Small intestine (tissue), 7 donors: Measurements from ENCODE around the gene NOD1. TPM values are rescaled to one million over a fixed set of nuclear protein-coding genes. Genes with fewer than 3 reads are reported as not detected.

Experiments
- DNase-seq, 2 donors: peaks; one replicate each; pipeline versions ENCODE4 v3.0.0 to v3.0.0-alpha.2; 2013
- FAIRE-seq: peaks from 2 replicates; lab custom pipeline; 2012; peaks lifted over from hg19 to GRCh38; lab: Jason Lieb, UNC
- H3K27ac ChIP-seq, 3 donors: one replicate each; pipeline ENCODE4 v1.5.1; 2013; ENCODE audit warnings: low read length in 2 of 3, mild to moderate bottlenecking in 2 of 3, control low read depth in 1 of 3, inconsistent platforms in 1 of 3, low read depth in 1 of 3, moderate library complexity in 1 of 3
- H3K27me3 ChIP-seq, 3 donors: one replicate each; pipeline ENCODE4 v1.6.1; 2013; ENCODE audit warnings: low read length in 3 of 3, inconsistent platforms in 1 of 3; ENCODE audit not compliant: control insufficient read depth in 3 of 3, insufficient read depth in 3 of 3
- H3K36me3 ChIP-seq, 3 donors: one replicate each; pipeline ENCODE4 v1.6.1; 2013; ENCODE audit warnings: low read length in 3 of 3, inconsistent platforms in 1 of 3, low read depth in 1 of 3, mild to moderate bottlenecking in 1 of 3, moderate library complexity in 1 of 3; ENCODE audit not compliant: control insufficient read depth in 3 of 3, insufficient read depth in 2 of 3
- H3K4me1 ChIP-seq, 3 donors: one replicate each; pipeline ENCODE4 v1.6.1; 2013; ENCODE audit warnings: low read length in 2 of 3, inconsistent platforms in 1 of 3, low read depth in 1 of 3, mild to moderate bottlenecking in 1 of 3, moderate library complexity in 1 of 3; ENCODE audit not compliant: control insufficient read depth in 3 of 3, insufficient read depth in 2 of 3
- H3K4me3 ChIP-seq, 3 donors: one replicate each; pipeline ENCODE4 v1.5.1; 2013; ENCODE audit warnings: low read length in 3 of 3, control low read depth in 1 of 3, inconsistent platforms in 1 of 3, low read depth in 1 of 3, mild to moderate bottlenecking in 1 of 3, moderate library complexity in 1 of 3
- H3K9me3 ChIP-seq, 2 donors: one replicate each; pipeline ENCODE4 v1.6.1; 2013; ENCODE audit warnings: low read depth in 1 of 2, low read length in 1 of 2; ENCODE audit not compliant: control insufficient read depth in 2 of 2, insufficient read depth in 1 of 2
- WGBS, 3 donors: extraction: QIAGEN DNeasy Blood & Tissue Kit; methylation state at CpG; one replicate each; pipeline ENCODE4 v1.1.7; 2013; 5-methylcytosine and 5-hydroxymethylcytosine counted together
- polyA plus RNA-seq, 4 donors: library from polyadenylated mRNA; stranded (reverse) in 3 of 4; unstranded in 1 of 4; fragments of 200-250 nt in 3 of 4; fragments of 120-200 nt in 1 of 4; gene quantifications; one replicate each; pipeline versions ENCODE4 v1.2.1 to v1.2.3, GENCODE V29; 2013
- donor health status: healthy with polysubstance abuse.
- donor health status: control.
- donor health status: control.
- donor health status: Bipolar disorder and iron deficiency.
- donor health status: healthy.

Gene NOD1
- polyA plus RNA-seq, 4 donors: 3.4 to 8.9 (median 5.5) TPM

DNA sequence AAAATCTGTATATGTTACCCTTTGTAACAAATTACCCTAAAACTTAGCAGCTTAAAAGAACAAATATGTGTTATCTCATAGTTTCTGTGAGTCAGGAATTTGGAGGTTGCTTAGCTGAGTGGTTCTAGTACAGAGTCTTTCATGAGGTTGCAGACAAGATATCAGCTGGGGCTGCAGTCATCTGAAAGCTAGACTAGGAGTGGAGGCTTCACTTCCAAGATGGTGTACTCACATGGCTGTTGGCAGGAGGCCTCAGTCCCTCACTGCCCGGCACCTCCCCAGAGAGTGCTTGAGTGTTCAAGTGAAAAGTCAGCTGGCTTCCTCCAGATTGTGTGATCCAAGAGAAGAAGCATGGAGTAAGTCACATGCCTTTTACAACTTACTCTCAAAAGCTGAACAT is 42.9 kb upstream of the NOD1 start:
- Histone ChIP-seq H3K4me3 (no peak overlapping the region), H3K27ac (peak overlapping the region in 2 of 3 donors; percentile 54 to 88), H3K4me1 (peaks cover 2 to 62% (median 16%) of the 10 kb centered on the region in 3 donors), H3K27me3 (no peaks in the 10 kb centered on the region), H3K9me3 (peaks cover 0 to 2% of the 10 kb centered on the region in 2 donors), H3K36me3 (peaks cover 0 to 5% (median 0%) of the 10 kb centered on the region in 3 donors)
- 40 to 56% (median 41%) methylated on average over 1 of the region's 1 CpG for WGBS, 3 donors
- DNase-seq: peak; percentile 36 to 71
- no peak for FAIRE-seq

DNA sequence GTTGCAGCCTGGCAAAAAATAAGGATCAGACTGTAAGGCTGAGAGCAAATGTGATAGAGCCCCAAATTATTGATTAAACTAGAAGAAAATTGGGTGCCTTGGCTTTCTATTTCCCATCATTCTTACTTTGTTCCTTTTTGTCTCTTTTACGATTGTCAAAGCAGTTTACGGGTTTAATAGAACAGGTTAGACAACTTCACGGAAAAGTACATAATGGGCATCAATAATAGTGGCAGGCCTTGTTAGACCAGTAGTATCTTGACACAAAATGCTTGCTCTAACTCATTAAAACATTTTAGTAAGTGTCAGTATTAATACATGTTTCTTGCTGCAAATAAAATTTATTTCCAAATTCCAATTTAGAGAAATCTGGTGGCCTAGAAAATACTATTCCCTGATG is 40.5 kb upstream of the NOD1 start:
- 15 to 70% (median 37%) methylated on average over 3 of the region's 3 CpGs for WGBS, 3 donors
- Histone ChIP-seq H3K4me1 (peaks cover under 1 to 44% (median 14%) of the 10 kb centered on the region in 3 donors), H3K27ac (no peak overlapping the region), H3K9me3 (peaks cover 0 to 2% of the 10 kb centered on the region in 2 donors), H3K36me3 (peaks cover 0 to 2% (median 0%) of the 10 kb centered on the region in 3 donors), H3K4me3 (no peak overlapping the region), H3K27me3 (no peaks in the 10 kb centered on the region)
- no peak for FAIRE-seq
- DNase-seq: peak; percentile 36 to 54

DNA sequence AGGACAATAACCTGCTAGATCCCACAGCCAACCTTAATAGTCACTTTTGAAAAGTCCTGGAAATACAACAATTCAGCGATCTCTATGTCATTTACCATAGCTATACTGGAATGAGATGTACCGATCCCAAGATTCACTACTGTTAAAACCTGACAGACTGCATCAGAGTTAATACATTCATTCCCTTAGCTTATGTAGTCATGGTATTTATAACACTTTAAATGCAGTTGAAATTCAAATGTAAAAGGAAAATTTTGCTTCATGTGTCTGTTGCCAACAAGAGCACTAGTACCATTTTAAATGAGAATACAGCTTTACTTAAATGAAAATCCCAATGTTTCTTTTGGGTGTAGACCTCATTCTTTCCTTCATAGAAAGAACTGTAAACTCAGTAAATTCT is 37.2 kb upstream of the NOD1 start:
- Histone ChIP-seq H3K27ac (no peak overlapping the region), H3K9me3 (no peaks in the 10 kb centered on the region), H3K27me3 (no peaks in the 10 kb centered on the region), H3K4me1 (peaks cover 0 to 20% (median 8%) of the 10 kb centered on the region in 3 donors), H3K36me3 (no peaks in the 10 kb centered on the region), H3K4me3 (no peak overlapping the region)
- FAIRE-seq (no peak), DNase-seq (no peak)
- WGBS, 3 donors: 97 to 100% (median 100%) methylated on average over 2 of the region's 2 CpGs

DNA sequence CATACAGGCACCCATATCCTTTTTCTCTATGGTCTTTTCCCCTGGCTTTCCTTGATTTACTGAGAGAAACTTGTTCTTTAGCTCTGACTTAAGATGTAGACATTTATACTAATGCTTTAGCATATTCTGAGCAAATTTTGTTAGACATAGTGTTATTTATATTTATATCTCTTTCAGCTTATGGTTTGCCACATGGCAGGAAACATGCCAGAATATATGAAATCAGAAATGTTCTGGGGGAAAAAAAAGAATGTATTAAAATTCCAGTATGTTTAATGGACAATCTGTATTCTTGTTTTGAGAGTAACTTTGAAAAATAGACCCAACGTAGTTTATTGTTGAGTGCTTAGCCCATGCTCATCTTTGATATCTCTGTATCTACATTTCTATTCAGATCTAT is 36.2 kb upstream of the NOD1 start:
- no peak for FAIRE-seq
- no peaks in the 10 kb centered on the region for H3K27me3 ChIP-seq
- no peaks in the 10 kb centered on the region for H3K36me3 ChIP-seq
- WGBS, 3 donors: 92 to 98% (median 96%) methylated on average over 1 of the region's 1 CpG
- peaks cover 0 to 18% (median 5%) of the 10 kb centered on the region in 3 donors for H3K4me1 ChIP-seq
- no peak overlapping the region for H3K27ac ChIP-seq
- no peak overlapping the region for H3K4me3 ChIP-seq
- no peaks in the 10 kb centered on the region for H3K9me3 ChIP-seq
- no peak for DNase-seq

DNA sequence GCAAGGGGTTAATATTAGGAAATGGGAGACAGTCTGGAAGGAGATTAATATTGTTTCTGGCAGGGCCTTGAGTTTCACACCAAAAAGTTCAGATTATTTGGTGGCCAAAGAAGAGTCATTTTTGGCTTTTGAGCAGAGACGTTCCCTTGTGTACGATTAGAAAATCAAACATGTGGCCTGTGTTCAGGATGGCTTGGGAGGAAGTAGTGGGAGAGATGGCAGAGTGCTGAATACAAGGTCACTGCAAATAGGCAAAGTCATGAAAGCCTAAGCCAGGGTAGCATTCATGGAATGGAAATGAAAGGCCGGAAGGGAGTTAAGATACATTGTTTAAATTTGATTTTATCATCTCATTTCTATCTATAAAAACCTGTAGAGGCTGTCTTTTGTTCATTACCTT is 35.6 kb upstream of the NOD1 start:
- no peak for DNase-seq
- Histone ChIP-seq H3K9me3 (no peaks in the 10 kb centered on the region), H3K4me3 (no peak overlapping the region), H3K27ac (no peak overlapping the region), H3K4me1 (peaks cover 0 to 14% (median 5%) of the 10 kb centered on the region in 3 donors), H3K36me3 (no peaks in the 10 kb centered on the region), H3K27me3 (no peaks in the 10 kb centered on the region)
- no peak for FAIRE-seq
- 79 to 93% (median 83%) methylated on average over 3 of the region's 3 CpGs for WGBS, 3 donors

DNA sequence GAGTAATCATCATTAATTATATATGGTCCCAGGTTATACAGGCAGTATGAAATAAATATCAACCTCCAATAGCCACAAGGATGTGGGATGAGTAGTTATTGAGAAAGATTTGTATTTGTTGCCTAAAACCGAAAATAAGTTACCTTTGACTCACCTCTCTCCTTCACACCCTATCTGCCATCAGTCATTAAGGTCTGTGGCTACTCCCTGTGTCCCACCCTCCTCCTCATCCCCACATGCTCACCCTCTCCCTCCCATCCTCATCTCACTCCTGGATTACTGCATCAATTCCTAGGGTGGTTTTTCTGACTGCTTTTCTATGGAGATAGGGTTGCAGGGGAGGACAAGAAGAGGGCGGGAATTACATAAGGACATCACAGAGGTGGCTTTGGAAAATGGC is 35.2 kb upstream of the NOD1 start:
- peaks cover 0 to 11% (median 5%) of the 10 kb centered on the region in 3 donors for H3K4me1 ChIP-seq
- no peak overlapping the region for H3K27ac ChIP-seq
- 75 to 90% (median 87%) methylated on average over 2 of the region's 2 CpGs for WGBS, 3 donors
- H3K27me3 ChIP-seq: no peaks in the 10 kb centered on the region
- FAIRE-seq (no peak), DNase-seq (no peak)
- H3K9me3 ChIP-seq: no peaks in the 10 kb centered on the region
- no peaks in the 10 kb centered on the region for H3K36me3 ChIP-seq
- H3K4me3 ChIP-seq: no peak overlapping the region

DNA sequence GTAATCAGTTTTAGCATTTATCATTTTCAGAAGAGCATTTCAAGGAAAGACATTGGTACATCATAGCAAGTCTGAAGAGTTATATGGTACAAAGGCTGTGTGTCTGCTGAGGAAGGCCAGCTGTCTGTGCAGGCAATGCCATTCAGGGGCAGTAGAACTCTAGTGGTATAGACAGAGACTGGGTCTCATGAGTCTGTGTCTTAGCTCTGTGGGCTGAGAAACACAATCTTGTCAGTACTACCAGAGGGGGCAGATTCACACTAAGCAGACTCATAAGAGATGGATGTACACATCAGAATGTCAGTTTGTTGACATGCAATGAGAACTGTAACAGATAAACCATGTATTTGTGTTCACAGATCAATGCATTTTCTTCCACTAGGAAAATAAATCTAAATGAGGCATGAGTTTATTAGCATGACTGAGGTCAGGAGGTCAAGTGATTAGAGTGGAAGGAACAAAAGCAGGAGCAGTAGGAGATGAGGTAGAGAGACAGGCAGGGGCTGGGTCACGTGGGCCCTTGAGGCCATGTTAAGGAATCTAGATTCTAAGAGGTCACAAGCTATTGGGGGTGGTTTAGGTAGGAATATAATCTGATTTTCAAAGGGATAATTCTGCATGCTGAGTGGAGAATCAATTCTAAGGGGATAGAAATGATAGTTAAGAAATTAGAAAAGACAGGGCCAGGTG is 33.5 kb upstream of the NOD1 start:
- peaks cover 0 to 11% (median 5%) of the 10 kb centered on the region in 3 donors for H3K4me1 ChIP-seq
- peaks cover 0 to 2% of the 10 kb centered on the region in 2 donors for H3K9me3 ChIP-seq
- no peak overlapping the region for H3K27ac ChIP-seq
- H3K27me3 ChIP-seq: no peaks in the 10 kb centered on the region
- no peak for DNase-seq
- WGBS, 3 donors: 69 to 88% (median 81%) methylated on average over 1 of the region's 1 CpG
- H3K4me3 ChIP-seq: no peak overlapping the region
- FAIRE-seq: no peak
- H3K36me3 ChIP-seq: no peaks in the 10 kb centered on the region

DNA sequence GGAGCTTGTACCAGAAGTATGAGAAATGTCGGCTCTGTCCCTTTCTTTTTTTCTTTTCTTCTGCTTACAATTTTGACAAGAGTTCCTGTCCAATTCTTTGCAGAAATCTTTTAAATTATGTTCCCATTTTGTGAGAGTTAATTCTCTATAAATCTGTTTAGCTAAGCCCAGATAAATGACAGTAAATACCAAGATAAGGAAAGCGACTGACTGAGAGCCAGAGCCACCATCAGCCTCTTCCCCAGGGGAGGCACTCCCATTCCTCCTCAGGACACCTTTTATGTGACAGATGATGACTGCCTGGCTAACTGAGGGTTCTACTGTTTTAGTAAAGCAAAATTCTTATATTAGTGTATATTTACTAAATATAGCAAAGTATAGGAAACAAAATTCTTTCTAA is 32.9 kb upstream of the NOD1 start:
- 68 to 85% (median 73%) methylated on average over 2 of the region's 2 CpGs for WGBS, 3 donors

More for the DNA sequence above, 32.9 kb upstream of the NOD1 start:
- FAIRE-seq (no peak), DNase-seq (no peak)
- H3K4me1 ChIP-seq: peaks cover 0 to 11% (median 5%) of the 10 kb centered on the region in 3 donors
- H3K27me3 ChIP-seq: no peaks in the 10 kb centered on the region
- no peaks in the 10 kb centered on the region for H3K36me3 ChIP-seq
- no peak overlapping the region for H3K4me3 ChIP-seq
- H3K9me3 ChIP-seq: peaks cover 0 to 5% of the 10 kb centered on the region in 2 donors
- H3K27ac ChIP-seq: no peak overlapping the region
